NCI-H226 (cell line): ENCODE data around the gene DET1.

ENCODE experiments used
- DNase-seq: peaks from one replicate; pipeline ENCODE4 v3.0.0-alpha.2; 2015

The DET1 gene

GRCh38 chr15:88463870-88464532 lies 82.5 kb downstream of the DET1 start:
- DNase-seq: no peak
